ENCODE data around the gene PLA2G6.

The PLA2G6 gene

GRCh38 chr22:38072322-38073149 lies 109.1 kb downstream of the PLA2G6 start:
- DNase-seq (ENCODE audit: low spot score): no peak

DNA sequence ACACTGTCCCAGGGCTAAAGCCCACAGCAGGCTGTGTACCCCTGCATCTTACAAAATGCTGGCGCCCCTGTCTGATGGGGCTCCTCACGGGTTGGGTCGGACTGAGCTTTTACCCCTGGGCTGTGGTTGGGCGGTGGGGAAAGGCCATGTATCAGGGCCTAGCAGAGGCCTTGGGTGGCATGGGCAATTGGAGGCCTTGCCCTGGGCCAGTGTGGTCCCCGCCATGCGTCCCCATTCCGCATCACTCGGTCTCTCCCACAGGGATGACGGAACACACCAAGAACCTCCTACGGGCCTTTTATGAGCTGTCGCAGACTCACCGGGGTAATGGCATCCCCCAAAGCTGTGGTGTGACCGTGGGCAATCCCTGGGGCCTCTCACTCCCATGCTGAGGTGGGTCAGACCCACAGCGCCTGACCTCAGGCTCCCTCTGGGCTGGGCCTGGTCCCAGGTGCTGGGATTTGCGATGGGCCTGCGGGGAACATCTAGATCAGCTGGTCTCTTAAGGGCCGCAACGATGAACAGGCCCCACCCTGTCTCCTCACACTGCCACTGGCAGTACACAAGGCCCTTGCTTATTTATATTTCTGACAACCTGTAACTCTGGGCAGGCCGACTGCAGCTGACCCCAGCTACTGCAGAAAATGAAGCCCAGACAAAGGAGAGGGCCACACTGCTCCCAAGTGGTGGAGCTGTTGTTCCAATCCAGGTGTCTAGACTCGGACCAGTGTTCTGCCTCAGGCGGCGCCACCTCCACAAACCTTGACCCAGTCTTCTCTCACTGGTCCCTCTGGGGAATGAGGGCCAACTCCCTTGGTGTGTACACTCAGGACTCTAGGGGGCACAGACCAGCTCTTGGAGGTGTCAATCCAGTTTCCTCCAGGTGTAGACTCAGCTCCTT lies 110.0 kb downstream of the PLA2G6 start:
- DNase-seq (ENCODE audit: low spot score): no peak

- DNase-seq (ENCODE audit: low spot score): no peak
Measured at GRCh38 chr22:38070250-38070921, 111.2 kb downstream of the PLA2G6 start.

GRCh38 chr22:38069372-38070249 lies 112.0 kb downstream of the PLA2G6 start:
- no peak for DNase-seq (ENCODE audit: low spot score)

DNA sequence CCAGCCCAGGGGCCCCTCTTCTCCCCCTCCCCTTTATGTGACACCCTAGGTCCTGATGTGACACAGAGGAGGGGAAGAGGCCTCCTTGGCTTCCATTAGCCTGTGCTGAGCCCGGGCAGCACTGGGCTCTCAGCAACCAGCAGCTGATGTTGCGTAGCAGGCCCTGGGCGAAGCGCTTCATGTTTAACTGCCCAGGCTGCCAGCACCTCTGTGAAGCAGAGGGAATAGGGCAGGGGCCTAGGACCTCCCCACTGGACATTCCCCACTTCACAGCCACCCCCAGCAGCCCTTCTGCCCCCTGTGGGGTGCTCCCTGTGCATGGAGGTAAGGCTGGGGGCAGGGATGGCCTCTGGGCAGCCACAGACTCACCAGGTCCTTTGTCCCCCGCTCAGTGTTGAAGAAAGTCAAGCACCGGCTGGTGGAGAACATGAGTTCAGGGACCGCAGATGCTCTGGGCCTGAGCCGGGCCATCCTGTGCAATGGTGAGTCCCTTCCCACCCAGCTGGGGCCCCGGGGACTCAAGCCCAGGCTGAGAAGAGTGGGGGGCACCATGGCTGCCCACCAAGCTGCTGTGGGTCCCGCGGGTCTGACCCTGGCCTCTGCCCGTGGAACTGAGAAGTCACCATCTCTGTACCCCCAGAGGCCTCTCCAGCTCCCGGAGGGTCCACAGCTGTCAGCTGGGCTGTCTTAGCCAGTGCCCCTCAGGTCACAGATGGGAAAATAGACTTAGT lies 112.8 kb downstream of the PLA2G6 start:
- DNase-seq (ENCODE audit: low spot score): no peak

DNA sequence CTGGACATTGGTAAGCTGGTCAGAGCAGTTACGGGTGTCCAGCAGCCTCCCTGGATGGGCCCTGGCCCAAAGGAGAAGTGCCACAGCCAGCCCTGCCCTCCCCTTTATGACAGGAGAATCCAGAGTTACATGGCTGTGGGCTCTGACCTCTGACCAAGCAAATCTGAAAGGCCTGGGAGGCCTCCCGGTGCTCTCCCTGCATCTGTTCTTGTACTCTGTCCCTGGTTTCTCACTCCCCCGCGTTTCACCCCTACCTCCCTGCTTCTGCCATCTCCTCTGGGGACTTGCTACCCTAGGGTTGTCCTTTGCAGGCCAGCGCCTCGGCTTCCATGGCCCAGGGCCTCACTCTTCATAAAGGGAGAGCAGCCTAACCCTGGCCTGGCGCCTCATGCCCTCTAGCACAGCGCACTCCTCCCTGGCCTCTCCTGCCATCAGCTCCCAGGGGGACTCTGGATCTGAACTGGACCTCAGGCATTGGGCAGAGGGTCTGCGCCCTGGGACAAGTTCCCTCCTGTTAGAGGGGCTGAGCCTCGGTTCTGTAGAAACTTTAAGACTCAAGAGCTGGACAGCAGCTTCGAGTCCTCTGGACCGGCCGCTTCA lies 113.8 kb downstream of the PLA2G6 start:
- no peak for DNase-seq (ENCODE audit: low spot score)

GRCh38 chr22:38067028-38067415 lies 114.6 kb downstream of the PLA2G6 start:
- no peak for DNase-seq (ENCODE audit: low spot score)

- no peak for DNase-seq (ENCODE audit: low spot score)
Measured at GRCh38 chr22:38066381-38067027, 115.1 kb downstream of the PLA2G6 start.

- DNase-seq (ENCODE audit: low spot score): no peak
Measured at GRCh38 chr22:38065539-38065938, 116.1 kb downstream of the PLA2G6 start.

DNA sequence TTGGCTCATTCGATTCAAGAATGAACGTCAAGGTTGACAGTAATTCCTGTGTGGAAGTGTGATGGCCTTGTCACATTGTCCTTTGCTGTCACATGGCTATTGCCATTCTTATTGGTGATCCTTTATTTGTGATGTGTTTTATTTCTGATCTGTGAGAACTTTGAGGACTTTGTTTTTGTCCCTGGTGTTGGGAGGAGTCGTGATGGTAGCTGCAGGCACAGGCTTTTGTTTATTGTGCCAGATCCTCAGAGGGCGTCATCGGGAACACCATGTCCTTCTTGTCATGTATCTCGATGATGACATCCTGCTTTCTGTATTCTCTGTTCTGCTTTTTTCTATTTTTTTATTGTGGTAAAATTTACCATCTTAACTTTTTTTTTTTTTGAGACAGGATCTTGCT lies 118.8 kb downstream of the PLA2G6 start:
- no peak for DNase-seq (ENCODE audit: low spot score)

All from HuH-7.5 (cell line).